HG03342 (cell line): ENCODE data around the gene RCVRN.
A peak's percentile ranks its signal among the peaks of the same experiment; 100 is the strongest.

Source experiments
- ATAC-seq: cut with Tn5 transposase; IDR thresholded peaks from one replicate; pipeline ENCODE4 v1.9.1; 2021; ENCODE audit warnings: mild to moderate bottlenecking, moderate library complexity; ENCODE audit not compliant: unreplicated experiment

RCVRN gene

DNA sequence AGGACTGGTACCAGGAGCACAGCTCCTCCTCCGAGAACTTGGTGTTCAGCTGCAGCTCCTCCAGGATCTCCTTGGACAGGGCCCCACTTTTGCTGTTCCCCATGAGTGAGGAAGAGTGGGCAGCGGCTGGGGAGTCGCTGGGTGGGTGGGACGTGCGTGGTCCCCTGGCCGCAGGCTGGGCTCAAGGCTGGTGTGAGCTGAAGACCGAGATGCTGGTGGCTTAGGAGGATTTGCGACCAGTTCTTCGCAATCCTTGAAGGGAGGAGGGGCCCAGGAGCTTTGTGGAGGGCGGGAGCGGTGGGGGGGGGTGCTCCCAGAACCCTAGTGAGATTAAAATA is at the start of gene RCVRN:
RCVRN (minus strand) TSS at position 194 of the 338 bp plus-strand sequence; CDS start at position 103, 91 bp downstream.
- no peak for ATAC-seq

DNA sequence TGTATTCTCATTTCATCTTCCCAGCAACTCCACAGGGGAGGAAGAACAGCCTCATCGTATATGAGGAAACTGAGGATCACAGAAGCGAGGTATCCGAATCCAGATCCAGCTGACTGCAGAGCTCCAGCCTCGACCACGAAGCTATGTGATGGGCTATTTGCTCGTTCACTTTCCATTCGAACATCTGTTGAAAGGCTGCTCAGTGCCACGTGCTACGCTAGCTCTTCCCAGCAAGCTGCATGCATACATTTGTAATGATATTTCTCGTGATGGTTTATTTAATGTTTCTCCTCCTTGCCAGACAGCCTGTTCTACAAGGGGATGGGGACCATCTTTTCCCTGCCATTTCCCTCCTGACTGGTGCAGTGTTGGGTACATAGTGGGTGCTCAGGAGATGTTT is 48.4 kb upstream of the RCVRN start:
- ATAC-seq, result no peak

DNA sequence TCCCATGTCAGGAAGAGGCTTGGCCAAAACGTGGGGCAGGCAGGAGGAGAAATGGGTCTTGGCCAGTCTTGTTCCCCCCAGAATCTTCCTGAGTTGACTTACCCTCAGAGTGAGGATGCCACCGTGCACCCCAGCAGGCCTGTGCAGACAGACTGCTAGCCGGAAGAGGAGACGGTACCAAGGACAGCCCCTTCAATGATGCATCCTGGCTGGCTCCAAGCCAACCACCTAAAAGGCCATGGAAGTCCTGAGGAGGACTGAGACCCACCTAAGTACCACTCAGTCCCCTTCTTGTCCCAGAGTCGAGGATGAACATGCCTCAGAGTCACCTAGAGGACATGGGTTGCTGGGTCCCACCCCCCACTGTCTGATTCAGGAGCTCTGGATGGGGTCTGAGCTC is 46.7 kb upstream of the RCVRN start:
- ATAC-seq, result no peak

DNA sequence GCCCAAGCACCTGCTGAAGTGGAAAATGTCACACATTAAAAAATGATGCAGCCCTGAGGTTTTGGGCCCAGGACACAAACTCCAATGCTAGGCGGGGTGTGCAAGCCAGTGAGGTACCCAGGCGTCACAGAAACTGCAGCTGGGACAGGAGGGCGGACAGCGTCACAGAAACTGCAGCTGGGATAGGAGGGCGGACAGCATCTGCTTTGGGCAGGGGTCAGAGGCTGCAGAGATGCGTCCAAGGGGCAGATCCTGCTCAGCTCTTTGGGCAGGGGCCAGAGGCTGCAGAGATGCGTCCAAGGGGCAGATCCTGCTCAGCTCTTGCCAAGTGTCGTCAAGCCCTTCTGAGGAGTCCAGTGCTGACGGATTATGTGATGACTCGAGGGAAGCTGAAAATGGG is 43.9 kb upstream of the RCVRN start:
- ATAC-seq, result no peak

DNA sequence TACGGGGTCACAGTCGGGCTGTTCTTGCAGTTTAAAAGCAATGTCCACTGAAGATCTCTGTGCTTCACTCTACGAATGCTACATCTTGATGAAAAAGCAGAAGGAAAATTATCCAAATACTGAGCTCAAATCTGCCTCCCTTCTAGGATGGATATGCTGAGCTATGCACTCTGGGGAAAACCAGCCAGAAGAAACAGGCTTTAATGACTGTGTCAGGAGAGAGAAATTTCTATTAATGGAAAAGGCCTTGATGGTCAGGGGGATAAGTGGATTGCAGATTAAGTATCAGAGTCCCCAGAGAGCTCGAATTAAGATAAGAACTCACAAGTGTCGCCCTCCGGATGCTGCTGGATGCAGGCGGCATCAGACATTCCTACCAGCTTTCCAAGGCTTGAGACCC is 39.6 kb upstream of the RCVRN start:
- no peak for ATAC-seq

DNA sequence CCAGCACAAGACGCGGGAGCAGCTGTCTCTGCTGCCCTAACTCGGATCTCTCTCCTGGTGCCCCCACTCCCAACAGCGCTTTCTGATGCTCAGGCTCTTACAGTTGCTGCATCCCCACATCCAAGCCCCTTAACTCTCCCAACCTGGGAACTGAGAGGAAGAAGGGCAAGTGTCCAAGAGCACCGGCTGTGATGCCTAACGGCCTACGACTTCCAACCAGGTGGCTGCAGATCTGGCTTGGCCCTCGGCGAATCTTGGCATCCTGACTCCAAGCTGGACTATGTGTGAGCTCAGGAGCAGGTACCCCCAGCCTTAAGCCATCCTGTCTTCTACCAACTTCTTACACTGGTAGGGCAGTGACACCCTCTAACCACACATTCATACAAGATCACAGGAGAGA is 38.3 kb upstream of the RCVRN start:
- no peak for ATAC-seq

DNA sequence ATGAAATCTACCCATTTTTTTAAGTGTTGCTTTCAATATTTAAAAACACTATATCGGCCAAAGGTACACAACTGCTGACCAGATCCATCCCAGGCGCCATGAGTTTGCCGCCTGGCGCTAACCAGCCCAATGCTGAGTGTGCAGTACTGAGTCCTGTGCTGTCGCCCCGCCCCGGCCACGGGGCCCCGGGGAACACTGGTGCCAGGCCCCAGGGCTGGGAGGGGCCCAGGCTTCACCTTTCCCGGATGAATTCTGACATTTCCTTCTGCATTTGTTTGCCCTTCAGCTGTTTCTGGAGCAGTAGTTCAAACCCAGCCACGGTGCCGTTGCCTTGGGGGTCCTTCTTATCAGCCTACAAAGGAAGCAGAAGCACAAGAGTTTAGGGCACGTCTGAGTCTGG is 37.8 kb upstream of the RCVRN start:
- ATAC-seq, result no peak

DNA sequence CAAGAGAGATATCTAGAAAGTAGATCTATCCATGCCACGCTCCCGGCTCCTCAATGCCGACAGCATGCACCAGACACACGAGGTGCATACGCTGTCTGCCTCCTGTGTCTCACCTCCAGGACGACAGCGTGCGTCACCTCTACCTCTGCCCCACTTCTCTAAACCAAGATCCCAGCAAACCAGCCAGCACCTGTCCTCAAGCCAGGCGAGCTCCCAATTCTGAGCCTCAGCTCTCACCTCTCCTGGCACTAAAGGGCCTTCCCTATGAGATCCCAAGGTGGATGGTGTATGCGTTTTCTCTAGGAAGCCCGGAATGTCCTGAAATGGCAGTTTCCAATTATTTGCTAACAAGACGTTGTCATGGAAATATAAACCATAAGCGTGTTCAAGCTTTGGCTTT is 36.2 kb upstream of the RCVRN start:
- ATAC-seq, result no peak

DNA sequence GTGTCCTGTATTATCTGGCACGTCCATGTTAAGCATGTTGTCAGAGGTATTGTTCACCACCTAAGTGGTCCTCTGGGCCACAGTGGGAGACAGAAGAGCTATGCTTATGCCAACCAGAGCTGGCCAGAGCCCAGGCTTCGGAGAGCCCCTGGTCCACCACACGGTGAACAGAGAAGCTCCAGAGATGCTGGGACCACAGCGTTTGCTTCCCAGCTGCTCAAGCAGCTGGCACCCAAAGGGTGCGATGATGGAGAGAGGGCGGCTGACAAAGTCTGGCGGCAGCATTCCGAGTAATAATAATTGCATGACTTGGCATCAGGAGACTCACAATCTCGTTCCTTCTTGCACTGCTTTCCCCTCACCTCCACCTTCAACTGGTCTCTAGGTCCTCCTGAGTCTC is 35.8 kb upstream of the RCVRN start:
- no peak for ATAC-seq

DNA sequence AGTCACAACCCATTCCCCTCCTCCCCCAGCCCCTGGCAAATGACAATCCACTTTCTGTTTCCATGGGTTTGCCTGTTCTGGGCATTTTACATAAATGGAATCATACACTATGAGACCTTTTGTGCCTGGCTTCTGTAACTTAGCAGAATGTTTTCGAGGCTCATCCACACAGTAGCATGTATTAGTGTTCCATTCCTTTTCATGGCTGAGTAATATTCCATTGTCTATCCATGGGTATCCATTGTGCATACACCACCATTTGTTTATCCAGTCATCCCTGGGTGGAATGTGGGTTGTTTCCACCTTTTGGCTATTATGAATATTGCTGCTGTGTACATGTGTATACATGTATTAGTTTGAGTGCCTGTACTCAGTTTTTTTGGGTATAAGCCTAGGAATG is 33.7 kb upstream of the RCVRN start:
- ATAC-seq, result no peak

DNA sequence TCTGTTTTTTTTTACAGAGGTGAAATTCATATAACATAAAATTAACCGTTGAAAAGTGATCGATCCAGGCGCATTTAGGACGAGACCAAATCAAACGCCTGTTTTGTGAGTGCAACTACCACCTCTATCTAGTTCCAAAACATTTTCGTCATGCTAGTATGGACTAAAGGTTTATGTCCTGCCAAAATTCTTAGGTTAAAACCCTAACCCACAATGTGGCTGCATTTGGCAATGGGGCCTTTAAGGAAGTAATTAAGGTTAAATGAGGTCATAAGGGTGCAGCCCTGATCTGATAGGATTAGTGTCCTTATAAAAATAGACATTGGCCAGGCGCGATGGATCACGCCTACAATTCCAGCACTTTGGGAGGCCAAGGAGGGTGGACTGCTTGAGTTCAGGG is 32.8 kb upstream of the RCVRN start:
- no peak for ATAC-seq

DNA sequence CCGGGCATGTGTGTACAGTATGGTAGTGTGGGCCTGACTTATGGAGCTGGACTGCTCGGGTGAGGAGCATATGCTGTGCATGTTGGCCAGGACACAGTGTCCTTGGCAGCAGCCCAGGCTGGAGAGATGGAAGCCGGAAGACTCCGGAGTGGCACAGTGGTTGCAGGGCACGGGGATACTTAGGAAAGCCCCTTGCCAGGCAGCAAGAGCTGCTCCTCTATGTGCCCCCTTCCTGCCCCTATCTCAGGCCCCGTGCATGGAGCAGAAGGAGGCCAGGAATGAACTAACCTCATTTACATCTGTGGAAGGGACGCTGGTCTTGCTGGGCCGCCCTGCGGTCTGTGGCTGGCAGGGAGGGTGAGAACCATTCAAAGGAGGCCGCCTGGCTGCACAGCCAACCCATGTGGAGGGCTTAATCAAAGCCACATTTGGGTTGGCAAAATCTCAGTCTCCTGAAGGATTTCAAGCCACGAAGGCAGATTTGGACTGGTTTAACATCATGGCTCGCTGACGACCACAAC is 32.2 kb upstream of the RCVRN start:
- ATAC-seq, result no peak

DNA sequence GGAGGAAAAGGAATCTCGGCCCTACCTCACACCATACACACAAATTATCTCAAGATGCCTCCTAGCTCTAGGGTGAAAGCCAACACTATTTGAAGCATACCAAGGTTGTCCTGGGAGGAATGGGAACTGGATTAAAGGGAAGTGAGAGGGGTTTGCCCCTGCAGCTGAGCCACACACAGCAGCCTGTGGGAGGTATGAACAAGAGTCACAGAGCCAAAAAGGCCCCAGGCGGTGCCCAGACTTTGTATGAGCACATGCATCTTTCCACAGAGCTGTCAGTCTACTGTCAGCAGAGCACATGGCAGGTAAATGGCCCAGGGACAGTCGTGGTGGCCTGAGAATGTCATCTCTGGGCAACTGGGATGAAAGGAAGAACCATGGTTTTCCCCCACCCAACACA is 31.0 kb upstream of the RCVRN start:
- no peak for ATAC-seq

DNA sequence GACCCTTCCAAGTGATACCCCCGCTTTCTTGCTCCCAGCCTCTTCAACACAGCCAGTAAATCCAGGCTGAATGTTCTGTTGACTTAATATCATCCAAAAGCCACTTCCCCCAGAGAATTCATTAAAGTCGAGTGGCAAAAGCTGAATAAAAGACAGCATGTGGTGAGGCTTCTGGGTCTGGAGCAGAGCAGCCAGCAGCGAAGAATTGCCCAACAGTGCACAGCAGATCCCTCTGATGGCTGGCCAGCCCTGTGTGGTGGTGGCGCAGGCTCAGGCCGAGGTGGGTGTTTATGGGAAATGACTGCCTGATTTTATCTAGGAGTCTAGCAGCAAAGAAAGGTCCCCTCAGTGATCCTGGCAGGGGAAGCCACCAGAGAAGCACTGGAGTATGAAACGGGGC is 30.3 kb upstream of the RCVRN start:
- ATAC-seq, result no peak

DNA sequence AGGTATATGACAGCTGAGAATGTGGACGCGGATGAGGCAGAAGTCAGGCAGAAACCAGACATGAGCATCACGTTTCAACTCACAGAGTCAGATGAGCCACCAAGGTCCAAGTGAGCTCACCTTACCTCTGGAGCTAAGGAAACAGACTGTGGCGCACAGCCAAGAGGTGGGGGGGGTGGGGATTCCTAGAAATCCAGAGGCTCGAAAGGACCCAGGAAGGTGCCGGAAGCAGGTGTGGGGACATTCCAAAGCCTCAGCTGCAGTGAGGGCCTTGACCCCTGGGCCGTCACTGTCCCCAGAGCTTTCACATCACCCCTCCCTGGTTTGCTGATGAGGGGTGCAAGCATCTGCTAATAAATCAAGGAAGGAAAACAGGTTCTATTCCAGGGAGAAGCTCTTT is 29.3 kb upstream of the RCVRN start:
- ATAC-seq, result no peak

DNA sequence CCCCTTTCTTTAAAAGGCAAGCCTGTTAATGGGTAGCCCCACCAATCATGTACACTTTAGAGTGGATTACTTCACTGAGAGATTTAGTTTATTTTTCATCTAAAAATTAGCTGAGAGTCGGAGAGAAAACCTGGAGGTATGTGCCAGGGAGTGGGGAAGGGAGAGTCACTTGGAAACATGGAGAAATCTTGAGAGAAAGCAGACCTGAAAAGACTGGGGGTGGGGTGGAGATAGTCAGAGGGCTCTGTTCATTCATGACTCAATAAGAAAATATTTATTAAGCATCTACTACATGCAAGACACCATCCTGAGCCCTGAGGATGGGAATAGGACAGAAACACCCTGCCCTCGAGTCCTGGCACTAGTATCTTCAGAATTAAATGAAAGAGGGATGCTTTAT is 27.4 kb upstream of the RCVRN start:
- no peak for ATAC-seq

DNA sequence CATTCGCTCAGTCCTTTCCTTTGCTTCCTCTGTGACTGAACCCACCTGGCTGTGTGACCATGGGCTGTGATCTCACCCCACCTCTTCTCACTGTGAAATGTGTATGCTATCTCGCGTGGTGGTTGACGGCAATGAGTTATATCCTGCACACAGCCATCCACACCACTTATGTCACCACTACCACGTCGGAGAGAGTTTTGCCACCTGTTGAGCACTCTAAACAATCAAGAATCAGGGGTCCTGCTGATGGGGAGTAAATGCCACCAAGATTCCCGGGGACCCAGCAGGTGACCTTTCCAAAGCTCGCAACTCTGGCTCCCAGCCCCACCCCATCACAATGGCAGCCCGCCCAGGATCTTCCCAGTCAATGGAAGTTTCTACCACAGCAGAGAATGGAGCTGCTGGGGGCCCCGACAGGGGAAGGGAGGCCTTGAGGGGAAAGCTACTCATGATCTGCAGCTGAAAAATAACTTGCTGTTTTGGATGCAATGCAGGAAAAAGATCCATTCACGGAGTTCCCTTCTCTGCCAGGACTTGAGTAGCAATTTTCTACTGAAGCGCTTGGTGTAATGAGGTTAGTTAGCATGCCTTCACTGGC is 26.2 kb upstream of the RCVRN start:
- ATAC-seq, result no peak

DNA sequence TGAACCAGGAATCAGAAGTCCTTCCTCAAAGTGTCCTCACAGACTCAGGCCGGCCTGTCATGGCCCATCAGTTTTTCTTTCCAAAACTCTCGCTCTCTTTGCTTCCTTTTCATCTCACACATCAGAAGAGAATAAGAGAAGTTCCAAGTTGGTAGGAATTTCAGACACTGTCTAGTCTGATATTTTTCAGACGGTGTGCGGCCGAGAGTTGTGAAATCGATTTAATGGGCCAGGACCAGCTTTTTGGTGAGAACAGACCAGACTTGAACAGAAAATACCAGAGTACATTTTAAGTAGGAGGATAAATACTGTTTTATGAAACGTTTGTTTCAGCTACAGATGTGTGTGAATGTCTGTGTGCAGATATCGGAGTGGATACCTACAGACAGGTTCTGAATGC is 24.8 kb upstream of the RCVRN start:
- ATAC-seq, result no peak

DNA sequence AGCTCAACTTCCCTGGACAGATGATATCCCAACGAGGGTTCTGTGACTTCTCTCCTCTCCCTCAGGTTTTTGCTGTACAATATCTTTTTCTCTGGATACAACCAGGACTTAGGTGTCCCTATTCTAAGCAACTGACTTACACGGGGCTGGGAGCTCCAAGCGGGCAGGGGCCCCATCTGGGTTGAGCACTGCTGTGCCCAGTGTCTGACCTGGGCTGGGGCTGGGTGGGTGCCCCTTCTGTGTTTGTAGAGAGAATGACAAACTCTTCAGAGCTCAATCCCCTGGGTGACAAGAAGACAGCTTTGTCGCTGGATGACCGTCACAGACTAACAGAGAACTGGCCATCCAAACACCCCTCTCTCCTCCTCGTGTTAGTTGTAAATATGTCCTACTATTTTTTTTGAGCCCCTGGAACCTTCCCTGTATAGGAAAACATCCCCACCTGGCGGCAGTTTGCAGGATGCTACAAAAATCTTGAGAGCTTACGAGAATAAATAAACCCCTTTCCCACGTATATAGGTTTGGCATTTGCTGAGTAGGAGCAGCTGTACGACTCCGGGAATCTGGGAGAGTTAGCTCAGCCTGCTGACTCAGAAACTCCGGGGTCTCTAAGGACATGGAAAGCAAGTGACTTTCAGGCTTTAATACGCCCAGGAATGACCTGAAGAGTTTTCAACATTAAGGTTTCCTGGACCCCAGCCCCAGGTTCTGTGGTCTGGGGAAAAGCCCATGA is 23.7 kb upstream of the RCVRN start:
- no peak for ATAC-seq

DNA sequence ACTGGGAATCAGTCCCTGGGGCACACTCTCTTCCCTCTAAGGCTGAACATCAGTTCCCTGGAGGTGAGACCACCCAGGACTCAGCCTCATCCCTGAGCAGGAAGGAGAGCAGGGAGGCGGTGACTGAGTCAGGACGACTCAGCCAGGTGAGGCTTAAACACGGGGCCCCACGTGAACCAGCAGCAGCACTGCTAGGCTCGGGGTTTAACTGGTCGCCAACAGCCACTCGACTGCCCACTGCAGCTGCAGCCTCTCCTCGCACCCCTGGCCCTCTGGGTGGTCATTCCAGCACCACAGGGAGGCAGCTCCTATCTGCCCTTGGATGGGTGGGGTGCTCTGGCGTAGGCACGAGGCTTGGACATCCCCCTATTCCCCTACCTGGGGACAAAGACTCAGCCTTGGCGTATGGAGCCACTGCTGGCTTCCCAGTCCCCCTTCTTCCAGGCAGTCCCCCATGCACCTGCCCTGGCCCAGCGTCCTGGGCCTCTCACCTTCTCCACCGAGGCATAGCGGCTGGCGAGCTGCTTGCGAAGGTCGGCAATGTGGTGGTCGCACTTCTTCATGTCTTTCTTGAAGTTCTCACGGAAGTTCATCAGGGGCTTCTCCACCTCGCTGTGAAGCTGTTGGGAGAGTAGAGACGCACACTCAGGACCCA is 21.2 kb upstream of the RCVRN start:
- no peak for ATAC-seq

DNA sequence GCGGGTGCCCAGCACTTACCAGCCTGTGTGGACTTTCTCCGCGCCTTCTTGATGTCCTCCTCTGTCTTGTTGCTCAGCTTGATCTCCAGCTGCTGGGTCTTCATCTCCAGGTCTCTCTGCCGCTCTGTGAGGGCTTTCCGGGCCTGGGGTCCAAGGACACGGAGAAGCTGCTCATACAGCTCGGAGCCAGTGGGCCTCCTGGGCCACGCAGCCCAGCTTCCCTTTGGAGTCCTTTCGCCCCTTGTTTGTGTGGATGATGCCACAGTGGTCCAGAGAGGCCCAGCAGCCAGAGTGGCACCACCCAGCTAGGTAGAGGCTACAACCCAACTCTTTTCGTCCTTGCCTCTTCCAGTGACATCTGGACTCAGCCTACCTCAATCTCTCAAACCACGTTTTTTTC is 20.4 kb upstream of the RCVRN start:
- no peak for ATAC-seq

DNA sequence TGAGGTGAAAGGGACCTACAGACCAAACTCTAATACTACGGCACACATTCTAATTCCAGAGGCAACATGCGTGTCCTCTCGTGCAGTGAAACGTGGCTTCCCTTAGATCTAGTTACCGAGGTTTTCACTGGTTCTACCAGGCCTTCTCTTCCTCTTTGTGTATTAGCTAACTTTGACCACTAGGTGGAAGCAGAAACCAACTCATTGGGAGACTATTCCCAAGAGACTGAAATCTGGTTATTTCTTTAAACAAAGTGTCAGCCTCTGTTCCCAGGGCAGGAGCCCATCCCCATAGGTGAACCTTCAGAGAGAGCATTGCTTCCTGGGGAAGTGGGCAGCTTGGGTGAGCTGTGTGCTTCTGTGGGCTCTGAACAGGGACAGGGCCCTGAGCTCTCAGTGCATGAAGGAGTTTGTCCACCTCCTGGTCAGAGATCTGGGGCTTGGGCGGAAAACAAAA is 19.7 kb upstream of the RCVRN start:
- ATAC-seq, result peak; percentile 73
